ENCODE results near the gene TARS1. TPM values are rescaled to one million over a fixed set of nuclear protein-coding genes. Genes with fewer than 3 reads are reported as not detected.

Gene TARS1
- total and polyA plus RNA-seq, 4 donors, result 42.2 to 76.6 (median 71.6) TPM

DNA sequence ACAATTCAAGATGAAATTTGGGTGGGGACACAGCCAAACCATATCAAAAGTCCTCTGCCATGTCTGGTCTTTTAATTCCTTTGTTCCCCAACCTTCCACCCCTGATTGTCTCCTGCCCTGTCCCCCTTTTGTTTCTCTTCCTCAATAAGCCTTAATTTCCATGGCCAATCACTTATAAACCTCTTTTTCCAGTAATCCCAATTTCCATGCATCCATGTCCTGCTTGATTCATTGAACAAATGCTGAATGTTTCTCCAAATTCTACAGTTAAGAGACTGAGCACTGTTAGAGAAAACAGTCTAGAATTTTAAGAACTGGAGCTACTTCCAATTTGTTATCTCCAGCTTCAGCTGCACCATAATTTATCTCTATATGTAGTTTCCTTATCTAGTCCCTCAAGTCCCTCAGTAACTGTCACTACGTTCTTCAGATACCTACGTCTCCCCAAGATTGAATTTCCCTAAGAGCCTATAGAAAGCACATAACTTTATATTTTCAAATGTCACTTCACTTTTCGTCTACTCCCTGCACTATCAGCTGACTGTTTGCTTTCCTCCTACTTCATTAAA is 34.2 kb downstream of the TARS1 start:
- 92 to 94% methylated on average over 3 of the region's 3 CpGs for WGBS, 2 donors
- no peak for ATAC-seq (ENCODE audit: low FRiP score)

DNA sequence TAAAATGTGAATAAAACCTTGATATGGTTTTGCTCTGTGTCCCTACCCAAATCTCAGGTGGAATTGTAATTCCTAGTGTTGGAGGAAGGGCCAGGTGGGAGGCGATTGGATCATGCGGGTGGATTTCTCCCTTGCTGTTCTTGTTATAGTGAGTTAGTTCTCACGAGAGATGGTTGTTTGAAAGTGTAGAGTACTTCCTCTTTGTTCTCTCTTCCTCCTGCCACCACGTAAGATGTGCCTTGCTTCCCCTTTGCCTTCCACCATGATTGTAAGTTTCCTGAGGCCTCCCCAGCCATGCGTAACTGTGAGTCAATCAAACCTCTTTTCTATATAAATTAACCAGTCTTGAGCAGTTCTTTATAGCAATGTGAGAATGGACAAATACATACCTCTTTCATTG is 34.9 kb downstream of the TARS1 start:
- no peak for ATAC-seq (ENCODE audit: low FRiP score)
- no peak overlapping the region for H3K4me3 ChIP-seq (ENCODE audit: low read length in 2 of 2)
- intact Hi-C loops (cut with DNase I), result loop anchor here in 1 of 2 donors (10.0 kb wide), 2 partner anchors 109 to 459 kb away; partner anchors contain the start of gene RXFP3
- H3K36me3 ChIP-seq (ENCODE audit: control insufficient read depth in 1 of 2, insufficient read depth in 2 of 2, low read length in 1 of 2), result peaks cover 0 to 1% of the 10 kb centered on the region in 2 donors
- H3K27me3 ChIP-seq (ENCODE audit: control insufficient read depth in 1 of 2, insufficient read depth in 2 of 2, low read length in 1 of 2), result no peaks in the 10 kb centered on the region
- 97% methylated on average over 5 of the region's 5 CpGs for WGBS, 2 donors
- no peak overlapping the region for H3K27ac ChIP-seq (ENCODE audit: low read depth in 1 of 2, low read length in 2 of 2)
- no peaks in the 10 kb centered on the region for H3K4me1 ChIP-seq (ENCODE audit: control insufficient read depth in 1 of 2, insufficient read depth in 2 of 2, low read length in 2 of 2)
- DNase-seq, result no peak
- no peaks in the 10 kb centered on the region for H3K9me3 ChIP-seq (ENCODE audit: control insufficient read depth, low read length)

More for the DNA sequence above, 34.2 kb downstream of the TARS1 start:
- Histone ChIP-seq H3K9me3 (ENCODE audit: control insufficient read depth, low read length) (no peaks in the 10 kb centered on the region), H3K4me1 (ENCODE audit: control insufficient read depth in 1 of 2, insufficient read depth in 2 of 2, low read length in 2 of 2) (no peaks in the 10 kb centered on the region), H3K36me3 (ENCODE audit: control insufficient read depth in 1 of 2, insufficient read depth in 2 of 2, low read length in 1 of 2) (peaks cover 0 to 5% of the 10 kb centered on the region in 2 donors), H3K27ac (ENCODE audit: low read depth in 1 of 2, low read length in 2 of 2) (no peak overlapping the region), H3K4me3 (ENCODE audit: low read length in 2 of 2) (no peak overlapping the region), H3K27me3 (ENCODE audit: control insufficient read depth in 1 of 2, insufficient read depth in 2 of 2, low read length in 1 of 2) (no peaks in the 10 kb centered on the region)
- intact Hi-C loops (cut with DNase I), result loop anchor here in 1 of 2 donors (10.0 kb wide), 2 partner anchors 110 to 460 kb away; partner anchors contain the start of gene RXFP3
- no peak for DNase-seq

DNA sequence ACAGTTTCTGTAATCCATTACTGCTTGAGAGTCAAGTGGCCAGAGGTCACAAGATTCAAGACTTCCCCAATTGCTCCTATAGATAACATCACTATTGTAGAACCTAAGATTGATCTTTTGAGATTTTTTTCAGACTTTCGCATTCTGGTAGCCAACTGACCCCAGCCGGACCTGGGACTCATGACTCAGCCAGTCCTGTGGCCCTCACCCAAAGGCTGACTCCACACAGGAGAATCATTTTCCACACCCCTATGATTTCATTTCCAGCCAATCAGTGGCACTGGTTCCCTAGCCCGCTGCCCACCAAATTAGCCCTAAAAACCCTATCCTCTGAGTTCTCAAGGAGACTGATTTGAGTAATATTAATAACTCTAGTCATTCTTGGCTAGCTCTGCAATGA is 36.2 kb downstream of the TARS1 start:
- no peaks in the 10 kb centered on the region for H3K4me1 ChIP-seq (ENCODE audit: control insufficient read depth in 1 of 2, insufficient read depth in 2 of 2, low read length in 2 of 2)
- 95 to 98% methylated on average over 3 of the region's 3 CpGs for WGBS, 2 donors
- intact Hi-C loops (cut with DNase I), result loop anchor here in 1 of 2 donors (10.0 kb wide), 2 partner anchors 108 to 458 kb away; partner anchors contain the start of gene RXFP3
- H3K9me3 ChIP-seq (ENCODE audit: control insufficient read depth, low read length), result no peaks in the 10 kb centered on the region
- no peaks in the 10 kb centered on the region for H3K27me3 ChIP-seq (ENCODE audit: control insufficient read depth in 1 of 2, insufficient read depth in 2 of 2, low read length in 1 of 2)
- H3K27ac ChIP-seq (ENCODE audit: low read depth in 1 of 2, low read length in 2 of 2), result no peak overlapping the region
- DNase-seq (no peak), ATAC-seq (ENCODE audit: low FRiP score) (no peak)
- H3K4me3 ChIP-seq (ENCODE audit: low read length in 2 of 2), result no peak overlapping the region
- H3K36me3 ChIP-seq (ENCODE audit: control insufficient read depth in 1 of 2, insufficient read depth in 2 of 2, low read length in 1 of 2), result peaks cover 0 to 1% of the 10 kb centered on the region in 2 donors

DNA sequence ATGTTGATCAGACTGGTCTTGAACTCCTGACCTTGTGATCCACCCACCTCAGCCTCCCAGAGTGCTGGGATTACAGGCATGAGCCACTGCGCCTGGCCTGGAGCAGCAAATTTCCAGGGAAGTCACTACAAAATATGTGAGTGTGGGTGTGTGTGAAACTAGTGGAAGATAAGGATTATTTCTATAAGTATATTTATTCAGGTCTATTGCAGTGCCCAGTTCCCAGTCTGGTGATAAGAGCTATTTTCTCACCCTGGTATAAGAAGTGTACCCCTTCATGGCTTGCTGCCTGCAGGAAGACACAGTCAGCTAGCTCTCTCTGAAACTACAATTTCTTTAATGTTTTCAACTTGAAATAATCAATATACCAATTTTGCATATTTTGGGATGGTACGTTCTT is 37.1 kb downstream of the TARS1 start:
- Histone ChIP-seq H3K27me3 (ENCODE audit: control insufficient read depth in 1 of 2, insufficient read depth in 2 of 2, low read length in 1 of 2) (no peaks in the 10 kb centered on the region), H3K27ac (ENCODE audit: low read depth in 1 of 2, low read length in 2 of 2) (no peak overlapping the region), H3K36me3 (ENCODE audit: control insufficient read depth in 1 of 2, insufficient read depth in 2 of 2, low read length in 1 of 2) (peaks cover 0 to 1% of the 10 kb centered on the region in 2 donors), H3K4me1 (ENCODE audit: control insufficient read depth in 1 of 2, insufficient read depth in 2 of 2, low read length in 2 of 2) (no peaks in the 10 kb centered on the region), H3K9me3 (ENCODE audit: control insufficient read depth, low read length) (no peaks in the 10 kb centered on the region), H3K4me3 (ENCODE audit: low read length in 2 of 2) (no peak overlapping the region)
- ATAC-seq (ENCODE audit: low FRiP score) (no peak), DNase-seq (no peak)
- intact Hi-C loops (cut with DNase I), result loop anchor here in 1 of 2 donors (10.0 kb wide), 2 partner anchors 107 to 457 kb away; partner anchors contain the start of gene RXFP3
- 93 to 96% methylated on average over 2 of the region's 2 CpGs for WGBS, 2 donors

DNA sequence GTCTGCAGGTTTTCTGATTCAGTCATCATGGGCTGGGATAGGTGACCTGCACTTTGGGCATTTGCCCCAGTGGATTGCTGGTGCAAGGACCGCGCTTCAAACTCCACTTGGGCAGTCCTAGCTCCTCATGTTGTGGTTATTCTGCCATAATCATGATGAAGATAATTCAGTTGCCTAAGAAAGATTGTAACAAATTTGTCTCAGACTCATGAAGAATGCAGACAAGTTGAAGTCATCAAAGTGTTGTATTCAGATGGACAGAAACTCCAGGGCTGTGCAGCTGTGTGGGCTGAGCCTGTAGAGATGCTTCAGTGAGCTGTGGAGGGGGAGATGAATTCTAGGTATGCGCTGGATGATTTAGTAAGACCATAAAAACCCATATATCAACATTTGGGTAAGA is 38.5 kb downstream of the TARS1 start:
- Histone ChIP-seq H3K4me3 (ENCODE audit: low read length in 2 of 2) (no peak overlapping the region), H3K27me3 (ENCODE audit: control insufficient read depth in 1 of 2, insufficient read depth in 2 of 2, low read length in 1 of 2) (no peaks in the 10 kb centered on the region), H3K36me3 (ENCODE audit: control insufficient read depth in 1 of 2, insufficient read depth in 2 of 2, low read length in 1 of 2) (peaks cover 0 to 1% of the 10 kb centered on the region in 2 donors), H3K9me3 (ENCODE audit: control insufficient read depth, low read length) (no peaks in the 10 kb centered on the region), H3K27ac (ENCODE audit: low read depth in 1 of 2, low read length in 2 of 2) (no peak overlapping the region), H3K4me1 (ENCODE audit: control insufficient read depth in 1 of 2, insufficient read depth in 2 of 2, low read length in 2 of 2) (no peaks in the 10 kb centered on the region)
- 85 to 91% methylated on average over 3 of the region's 3 CpGs for WGBS, 2 donors
- ATAC-seq (ENCODE audit: low FRiP score) (no peak), DNase-seq (no peak)
- intact Hi-C loops (cut with DNase I), result loop anchor here in 1 of 2 donors (10.0 kb wide), 2 partner anchors 105 to 455 kb away; partner anchors contain the start of gene RXFP3

DNA sequence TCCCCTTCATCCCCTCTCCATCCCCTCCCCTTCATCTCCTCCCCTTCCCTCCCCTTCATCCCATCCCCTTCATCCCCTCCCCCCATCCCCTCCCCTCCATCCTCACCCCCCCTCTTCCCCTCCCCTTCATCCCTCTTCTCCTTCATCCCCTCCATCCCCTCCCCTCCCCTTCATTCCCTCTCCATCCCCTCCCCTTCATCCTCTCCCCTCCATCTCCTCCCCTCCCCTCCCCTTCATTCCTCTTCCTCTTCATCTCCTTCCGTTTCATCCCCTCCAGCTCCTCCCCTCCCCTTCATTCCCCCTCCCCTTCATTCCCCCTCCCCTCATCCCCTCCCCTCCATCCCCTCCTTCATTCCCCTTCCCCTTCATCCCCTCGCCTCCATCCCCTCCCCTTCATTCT is 40.1 kb downstream of the TARS1 start:
- H3K4me3 ChIP-seq (ENCODE audit: low read length in 2 of 2), result no peak overlapping the region
- H3K4me1 ChIP-seq (ENCODE audit: control insufficient read depth in 1 of 2, insufficient read depth in 2 of 2, low read length in 2 of 2), result no peaks in the 10 kb centered on the region
- ATAC-seq (ENCODE audit: low FRiP score), result no peak
- H3K27me3 ChIP-seq (ENCODE audit: control insufficient read depth in 1 of 2, insufficient read depth in 2 of 2, low read length in 1 of 2), result no peaks in the 10 kb centered on the region
- H3K27ac ChIP-seq (ENCODE audit: low read depth in 1 of 2, low read length in 2 of 2), result no peak overlapping the region
- DNase-seq, result no peak
- no peaks in the 10 kb centered on the region for H3K9me3 ChIP-seq (ENCODE audit: control insufficient read depth, low read length)
- intact Hi-C loops (cut with DNase I), result no loop called here
- WGBS, 2 donors, result 86% methylated on average over 2 of the region's 2 CpGs
- H3K36me3 ChIP-seq (ENCODE audit: control insufficient read depth in 1 of 2, insufficient read depth in 2 of 2, low read length in 1 of 2), result peaks cover 0 to 1% of the 10 kb centered on the region in 2 donors

DNA sequence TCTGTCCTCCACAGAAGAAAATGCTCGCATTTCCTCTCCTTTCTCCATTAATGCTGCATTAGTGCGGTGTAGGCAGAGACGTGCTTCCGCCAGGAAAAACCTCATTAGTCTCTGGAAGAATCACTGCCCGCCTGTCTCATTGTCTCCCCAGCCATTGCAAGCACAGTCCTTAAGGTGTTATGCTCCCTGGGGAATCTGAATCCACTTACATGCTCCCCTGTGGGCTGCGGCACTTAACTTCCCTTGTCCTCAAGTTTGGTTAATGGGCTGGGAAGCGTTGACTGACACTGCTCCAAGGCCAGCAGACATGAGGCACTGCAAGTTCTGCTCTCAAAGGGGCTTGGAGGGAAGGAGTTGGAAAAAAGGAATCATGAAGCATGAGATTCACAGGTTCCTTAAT is 41.6 kb downstream of the TARS1 start:
- H3K4me3 ChIP-seq (ENCODE audit: low read length in 2 of 2), result no peak overlapping the region
- no peaks in the 10 kb centered on the region for H3K36me3 ChIP-seq (ENCODE audit: control insufficient read depth in 1 of 2, insufficient read depth in 2 of 2, low read length in 1 of 2)
- H3K27ac ChIP-seq (ENCODE audit: low read depth in 1 of 2, low read length in 2 of 2), result no peak overlapping the region
- no peaks in the 10 kb centered on the region for H3K4me1 ChIP-seq (ENCODE audit: control insufficient read depth in 1 of 2, insufficient read depth in 2 of 2, low read length in 2 of 2)
- no peaks in the 10 kb centered on the region for H3K9me3 ChIP-seq (ENCODE audit: control insufficient read depth, low read length)
- DNase-seq (no peak), ATAC-seq (ENCODE audit: low FRiP score) (no peak)
- WGBS, 2 donors, result 93 to 94% methylated on average over 7 of the region's 7 CpGs
- no peaks in the 10 kb centered on the region for H3K27me3 ChIP-seq (ENCODE audit: control insufficient read depth in 1 of 2, insufficient read depth in 2 of 2, low read length in 1 of 2)
- intact Hi-C loops (cut with DNase I), result no loop called here

DNA sequence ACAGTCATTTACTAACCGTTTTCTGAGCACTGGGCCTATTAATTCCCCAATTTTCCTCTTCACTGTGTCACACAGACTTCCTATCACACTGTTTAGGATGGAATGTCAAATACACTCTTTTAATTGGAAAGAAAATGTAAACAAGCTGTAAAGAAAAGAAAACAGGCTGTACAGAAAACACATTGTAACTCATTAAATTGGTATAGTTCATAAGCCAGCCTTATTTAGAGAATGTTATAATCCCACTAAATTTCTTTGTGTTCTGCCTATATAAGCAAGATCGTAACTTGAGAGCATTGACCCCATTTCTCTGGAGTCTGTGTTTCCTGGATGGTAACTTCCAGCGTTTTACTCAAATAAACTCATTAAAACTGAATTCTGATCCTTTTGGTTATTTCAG is 46.5 kb downstream of the TARS1 start:
- Histone ChIP-seq H3K27me3 (ENCODE audit: control insufficient read depth in 1 of 2, insufficient read depth in 2 of 2, low read length in 1 of 2) (no peaks in the 10 kb centered on the region), H3K36me3 (ENCODE audit: control insufficient read depth in 1 of 2, insufficient read depth in 2 of 2, low read length in 1 of 2) (peaks cover 0 to 2% of the 10 kb centered on the region in 2 donors), H3K4me1 (ENCODE audit: control insufficient read depth in 1 of 2, insufficient read depth in 2 of 2, low read length in 2 of 2) (no peaks in the 10 kb centered on the region), H3K27ac (ENCODE audit: low read depth in 1 of 2, low read length in 2 of 2) (no peak overlapping the region), H3K4me3 (ENCODE audit: low read length in 2 of 2) (no peak overlapping the region), H3K9me3 (ENCODE audit: control insufficient read depth, low read length) (no peaks in the 10 kb centered on the region)
- DNase-seq (no peak), ATAC-seq (ENCODE audit: low FRiP score) (no peak)
- WGBS, 2 donors, result 83 to 84% methylated on average over 3 of the region's 3 CpGs
- intact Hi-C loops (cut with DNase I), result no loop called here
